Liver (tissue), 9 donors: Measurements from ENCODE around the gene PLCL1. TPM values are rescaled to one million over a fixed set of nuclear protein-coding genes. Genes with fewer than 3 reads are reported as not detected.
"Not testable (repeated sequence)": the region's sequence is repeated elsewhere in the genome, so short reads cannot be mapped to it uniquely, and the experiment has no call there.

Experiments
- DNase-seq: peaks from one replicate; pipeline ENCODE4 v3.0.0-alpha.2; 2017; ENCODE audit warnings: low spot score
- H3K27ac ChIP-seq, 2 donors: one replicate each; pipeline ENCODE4 v1.7.0; 2013; ENCODE audit warnings: inconsistent platforms in 2 of 2, low read length in 2 of 2, control low read depth in 1 of 2, low read depth in 1 of 2, mild to moderate bottlenecking in 1 of 2
- H3K27me3 ChIP-seq, 4 donors: one replicate each; pipeline versions ENCODE4 v1.6.1 to v1.7.0; 2013; ENCODE audit warnings: low read length in 3 of 4, inconsistent platforms in 1 of 4, mild to moderate bottlenecking in 1 of 4, moderate library complexity in 1 of 4; ENCODE audit not compliant: control insufficient read depth in 4 of 4, insufficient read depth in 4 of 4
- H3K36me3 ChIP-seq, 4 donors: one replicate each; pipeline versions ENCODE4 v1.6.1 to v1.7.0; 2013; ENCODE audit warnings: low read length in 3 of 4, mild to moderate bottlenecking in 3 of 4, low read depth in 1 of 4, moderate library complexity in 1 of 4; ENCODE audit not compliant: control insufficient read depth in 4 of 4, insufficient read depth in 3 of 4
- H3K4me1 ChIP-seq, 4 donors: one replicate each; pipeline versions ENCODE4 v1.6.1 to v1.7.0; 2013; ENCODE audit warnings: low read length in 3 of 4, mild to moderate bottlenecking in 3 of 4, moderate library complexity in 1 of 4; ENCODE audit not compliant: control insufficient read depth in 4 of 4, insufficient read depth in 4 of 4
- H3K4me3 ChIP-seq, 3 donors: one replicate each; pipeline versions ENCODE4 v1.6.1 to v1.7.0; 2013; ENCODE audit warnings: low read length in 3 of 3, control low read depth in 1 of 3, low read depth in 1 of 3, mild to moderate bottlenecking in 1 of 3
- H3K9ac ChIP-seq, 2 donors: one replicate each; pipeline ENCODE4 v1.7.0; 2013; ENCODE audit warnings: low read length in 2 of 2, mild to moderate bottlenecking in 2 of 2, moderate library complexity in 2 of 2, control low read depth in 1 of 2, low read depth in 1 of 2
- H3K9me3 ChIP-seq, 4 donors: one replicate each; pipeline versions ENCODE4 v1.6.1 to v1.7.0; 2013; ENCODE audit warnings: low read length in 3 of 4; ENCODE audit not compliant: control insufficient read depth in 4 of 4
- CTCF ChIP-seq: fragments of 150-350 bp; IDR thresholded peaks from 2 replicates; pipeline ENCODE4 v1.5.1; 2017; ENCODE audit warnings: improper control_type of control experiment, low read depth, low read length; ENCODE audit not compliant: missing input control
- EGR1 ChIP-seq, 2 donors: IDR thresholded peaks; 2 replicates each; pipeline ENCODE4 v1.6.1; 2016 to 2018; ENCODE audit warnings: antibody characterized with exemption in 2 of 2, low read depth in 2 of 2
- FOXA1 ChIP-seq: IDR thresholded peaks from 2 replicates; pipeline ENCODE4 v1.6.1; 2016; ENCODE audit warnings: antibody characterized with exemption
- FOXA2 ChIP-seq: IDR thresholded peaks from 2 replicates; pipeline ENCODE4 v1.6.1; 2016; ENCODE audit warnings: antibody characterized with exemption
- GABPA ChIP-seq, 2 donors: IDR thresholded peaks in 1 of 2; conservative IDR thresholded peaks in 1 of 2; 2 replicates each; pipeline ENCODE4 v1.6.1; 2016; ENCODE audit warnings: antibody characterized with exemption in 2 of 2, mild to moderate bottlenecking in 1 of 2, moderate library complexity in 1 of 2
- HNF4A ChIP-seq, 2 donors: conservative IDR thresholded peaks; 2 replicates each; pipeline ENCODE4 v1.6.1; 2016; ENCODE audit warnings: antibody characterized with exemption in 2 of 2, mild to moderate bottlenecking in 2 of 2
- HNF4G ChIP-seq: IDR thresholded peaks from 2 replicates; pipeline ENCODE4 v1.6.1; 2016; ENCODE audit warnings: antibody characterized with exemption
- JUND ChIP-seq, 2 donors: IDR thresholded peaks; 2 replicates each; pipeline ENCODE4 v1.6.1; 2016; ENCODE audit warnings: antibody characterized with exemption in 2 of 2
- NR2F2 ChIP-seq: IDR thresholded peaks from 2 replicates; pipeline ENCODE4 v1.6.1; 2016; ENCODE audit warnings: antibody characterized with exemption
- RAD21 ChIP-seq, 2 donors: IDR thresholded peaks; 2 replicates each; pipeline ENCODE4 v1.6.1; 2016; ENCODE audit warnings: antibody characterized with exemption in 2 of 2, mild to moderate bottlenecking in 2 of 2
- REST ChIP-seq: IDR thresholded peaks from 2 replicates; pipeline ENCODE4 v1.6.1; 2016; ENCODE audit warnings: antibody characterized with exemption, mild to moderate bottlenecking
- RXRA ChIP-seq, 2 donors: IDR thresholded peaks; 2 replicates each; pipeline ENCODE4 v1.6.1; 2017 to 2018; ENCODE audit warnings: antibody characterized with exemption in 2 of 2, mild to moderate bottlenecking in 1 of 2
- SP1 ChIP-seq: IDR thresholded peaks from 2 replicates; pipeline ENCODE4 v1.6.1; 2018; ENCODE audit warnings: antibody characterized with exemption, mild to moderate bottlenecking
- TAF1 ChIP-seq: conservative IDR thresholded peaks from 2 replicates; pipeline ENCODE4 v1.6.1; 2016; ENCODE audit warnings: antibody characterized with exemption, mild to moderate bottlenecking
- YY1 ChIP-seq: IDR thresholded peaks from 2 replicates; pipeline ENCODE4 v1.6.1; 2016; ENCODE audit warnings: antibody characterized with exemption, mild to moderate bottlenecking
- WGBS: extraction: QIAGEN DNeasy Blood & Tissue Kit; methylation state at CpG from one replicate; pipeline ENCODE4 v1.1.7; 2013; 5-methylcytosine and 5-hydroxymethylcytosine counted together
- polyA plus RNA-seq, 2 donors: library from polyadenylated mRNA; stranded (reverse) in 1 of 2; unstranded in 1 of 2; fragments of 200-250 nt in 1 of 2; fragments of >200 nt in 1 of 2; fragmentation: Nextera tagmentation in 1 of 2; extraction: Ambion mirVana in 1 of 2; gene quantifications; one replicate each; pipeline versions ENCODE4 v1.2.1 to v1.2.3, GENCODE V29; 2013 to 2015
- total RNA-seq, 2 donors: library from RNA; depleted of rRNA; stranded (reverse); fragments of >200 nt; gene quantifications; one replicate each; pipeline ENCODE4 v1.2.3, GENCODE V29; 2014
- TF ChIP-seq, protein P1 (sequence below): IDR thresholded peaks from 2 replicates; pipeline ENCODE4 v1.6.1; 2016; ENCODE audit warnings: antibody characterized with exemption
- TF ChIP-seq, protein P2 (sequence below): IDR thresholded peaks from 2 replicates; pipeline ENCODE4 v1.6.1; 2016; ENCODE audit warnings: antibody characterized with exemption
- donor health status: healthy.
- donor health status: healthy.
- donor health status: healthy.
- donor health status: healthy.
- donor health status: healthy.

The PLCL1 gene
- total and polyA plus RNA-seq, 4 donors = 0.08 to 0.59 (median 0.31) TPM

GRCh38 chr2:198188982-198189381 is 384.6 kb downstream of the PLCL1 start (continued):
- TF ChIP-seq HNF4A (conservative IDR thresholded peaks at IDR 0.05) (no peak), HNF4G (no peak)

DNA sequence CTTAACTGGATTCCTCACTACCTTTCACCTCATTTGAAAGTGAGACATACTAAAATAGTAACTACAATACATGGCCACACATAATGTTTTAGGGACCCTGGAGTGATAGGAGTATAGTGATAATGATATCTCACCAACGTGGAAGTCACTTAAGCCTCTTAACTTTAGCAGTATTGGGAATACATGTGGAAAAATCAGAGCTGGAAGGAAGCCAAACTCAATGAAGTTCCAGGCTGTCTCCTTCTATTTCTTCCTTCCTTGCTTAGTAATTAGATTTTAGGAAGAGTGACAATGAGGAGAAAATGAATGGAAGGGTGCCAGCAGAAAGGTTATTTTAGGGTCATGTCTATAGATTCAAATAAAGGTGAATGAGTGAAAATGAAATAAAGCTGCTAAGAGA is 387.3 kb downstream of the PLCL1 start:
- no peak overlapping the region for H3K27ac ChIP-seq
- H3K27me3 ChIP-seq = no peaks in the 10 kb centered on the region
- H3K9ac ChIP-seq = no peak overlapping the region
- WGBS = 12% methylated on average over 1 of the region's 1 CpG
- TF ChIP-seq, protein P1, sequence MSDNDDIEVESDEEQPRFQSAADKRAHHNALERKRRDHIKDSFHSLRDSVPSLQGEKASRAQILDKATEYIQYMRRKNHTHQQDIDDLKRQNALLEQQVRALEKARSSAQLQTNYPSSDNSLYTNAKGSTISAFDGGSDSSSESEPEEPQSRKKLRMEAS = no peak
- TF ChIP-seq REST = no peak
- TF ChIP-seq NR2F2 = no peak
- no peak for TF ChIP-seq FOXA2
- TF ChIP-seq, protein P2, sequence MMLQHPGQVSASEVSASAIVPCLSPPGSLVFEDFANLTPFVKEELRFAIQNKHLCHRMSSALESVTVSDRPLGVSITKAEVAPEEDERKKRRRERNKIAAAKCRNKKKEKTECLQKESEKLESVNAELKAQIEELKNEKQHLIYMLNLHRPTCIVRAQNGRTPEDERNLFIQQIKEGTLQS = no peak
- no peak for TF ChIP-seq EGR1 (IDR thresholded peaks at IDR 0.05; ENCODE audit: low read depth in 2 of 2)
- no peak for TF ChIP-seq HNF4A (conservative IDR thresholded peaks at IDR 0.05)
- TF ChIP-seq CTCF = no peak
- TF ChIP-seq FOXA1 = no peak
- TF ChIP-seq JUND (IDR thresholded peaks at IDR 0.05) = no peak
- no peak for TF ChIP-seq YY1
- TF ChIP-seq SP1 = no peak
- TF ChIP-seq TAF1 = no peak
- TF ChIP-seq RAD21 (IDR thresholded peaks at IDR 0.05) = no peak
- no peak for TF ChIP-seq RXRA (IDR thresholded peaks at IDR 0.05)
- TF ChIP-seq GABPA (IDR thresholded peaks at IDR 0.05 in 1 of 2, conservative IDR thresholded peaks at IDR 0.05 in 1 of 2) = no peak
- no peak for TF ChIP-seq HNF4G
- no peak for DNase-seq
- no peak overlapping the region for H3K4me3 ChIP-seq
- H3K36me3 ChIP-seq = no peaks in the 10 kb centered on the region
- no peaks in the 10 kb centered on the region for H3K4me1 ChIP-seq
- no peaks in the 10 kb centered on the region for H3K9me3 ChIP-seq

DNA sequence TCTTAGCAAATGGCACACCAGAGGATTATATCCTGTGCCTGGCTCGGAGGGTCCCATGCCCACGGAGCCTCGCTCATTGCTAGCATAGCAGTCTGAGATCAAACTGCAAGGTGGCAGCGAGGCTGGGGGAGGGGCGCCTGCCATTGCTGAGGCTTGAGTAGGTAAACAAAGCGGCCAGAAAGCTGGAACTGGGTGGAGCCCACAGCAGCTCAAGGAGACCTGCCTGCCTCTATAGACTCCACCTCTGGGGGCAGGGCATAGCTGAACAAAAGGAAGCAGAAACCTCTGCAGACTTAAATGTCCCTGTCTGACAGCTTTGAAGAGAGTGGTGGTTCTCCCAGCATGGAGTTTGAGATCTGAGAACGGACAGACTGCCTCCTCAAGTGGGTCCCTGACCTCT is 392.2 kb downstream of the PLCL1 start:
- not testable (repeated sequence) for H3K9me3 ChIP-seq, DNase-seq, H3K9ac ChIP-seq, H3K4me1 ChIP-seq, H3K36me3 ChIP-seq, H3K27ac ChIP-seq, H3K27me3 ChIP-seq, H3K4me3 ChIP-seq
- 73% methylated on average over 7 of the region's 7 CpGs for WGBS

Other genes with a start within 250 kb of the PLCL1 start
- 1 to 10 TPM; 1.1 to 4.2 TPM for gene RFTN2, start 129.0 kb upstream of the PLCL1 start, total RNA-seq
- gene RFTN2, start 129.0 kb upstream of the PLCL1 start, polyA plus RNA-seq = 1 to 10 TPM in 1 of 2 donors, under 1 TPM in 1; 0.40 to 1.3 TPM
- 10 to 100 TPM in 1 of 2 donors, 1 to 10 TPM in 1; 6.8 to 12.3 TPM for gene MARS2, start 99.2 kb upstream of the PLCL1 start, total RNA-seq
- gene MARS2, start 99.2 kb upstream of the PLCL1 start, polyA plus RNA-seq = 10 to 100 TPM in 1 of 2 donors, 1 to 10 TPM in 1; 3.7 to 10.5 TPM
- not detected for gene BOLL, start 19.3 kb upstream of the PLCL1 start, total RNA-seq
- not detected for gene BOLL, start 19.3 kb upstream of the PLCL1 start, polyA plus RNA-seq